Karpas-422 (cell line): ENCODE measurements around the gene SEZ6L. TPM values are rescaled to one million over a fixed set of nuclear protein-coding genes. Genes with fewer than 3 reads are reported as not detected.

Experiments
- DNase-seq: peaks from one replicate; pipeline ENCODE4 v3.0.0-alpha.2; 2015
- H2AFZ ChIP-seq: fragments of 200-600 bp; sonication (generic); 2 replicates; pipeline ENCODE4 v1.6.1; 2014; ENCODE audit warnings: antibody characterized with exemption, low read length, mixed read lengths
- H3K27ac ChIP-seq: fragments of 200-600 bp; sonication (generic); 2 replicates; pipeline ENCODE4 v1.5.1; 2014; ENCODE audit warnings: mild to moderate bottlenecking, low read length, moderate library complexity
- H3K27me3 ChIP-seq: fragments of 200-600 bp; sonication (generic); 2 replicates; pipeline ENCODE4 v1.6.1; 2014; ENCODE audit warnings: low read length, mixed read lengths
- H3K36me3 ChIP-seq: fragments of 200-600 bp; sonication (generic); 2 replicates; pipeline ENCODE4 v1.6.1; 2014; ENCODE audit warnings: low read length, mixed read lengths; ENCODE audit not compliant: insufficient read depth
- H3K4me1 ChIP-seq: fragments of 200-600 bp; sonication (generic); 2 replicates; pipeline ENCODE4 v1.6.1; 2014; ENCODE audit warnings: mild to moderate bottlenecking, low read length, mixed read lengths
- H3K4me2 ChIP-seq: fragments of 200-600 bp; sonication (generic); 2 replicates; pipeline ENCODE4 v1.6.1; 2014; ENCODE audit warnings: low read length, low read depth, mild to moderate bottlenecking; ENCODE audit not compliant: poor library complexity, severe bottlenecking
- H3K4me3 ChIP-seq: fragments of 200-600 bp; sonication (generic); 2 replicates; pipeline ENCODE4 v1.5.1; 2014; ENCODE audit warnings: mild to moderate bottlenecking, antibody characterized with exemption, low read length, mixed read lengths
- H3K79me2 ChIP-seq: fragments of 200-600 bp; sonication (generic); 2 replicates; pipeline ENCODE4 v1.6.1; 2014; ENCODE audit warnings: mild to moderate bottlenecking, low read length, mixed read lengths
- H3K9ac ChIP-seq: fragments of 200-600 bp; sonication (generic); 2 replicates; pipeline ENCODE4 v1.6.0; 2014; ENCODE audit warnings: low read length
- H3K9me2 ChIP-seq: fragments of 200-600 bp; sonication (generic), shearing (Covaris generic); replicated peaks from 2 replicates; pipeline ENCODE4 v1.6.0; 2014; ENCODE audit warnings: mild to moderate bottlenecking, low read length, moderate library complexity; ENCODE audit not compliant: insufficient read depth
- H3K9me3 ChIP-seq: fragments of 300-700, 200-600 bp; sonication (generic); 2 replicates; pipeline ENCODE4 v1.6.1; 2014; ENCODE audit warnings: low read length, mixed read lengths
- H4K20me1 ChIP-seq: fragments of 200-600 bp; sonication (generic); 2 replicates; pipeline ENCODE4 v1.6.1; 2014; ENCODE audit warnings: mild to moderate bottlenecking, antibody characterized with exemption, low read length, low read depth; ENCODE audit not compliant: insufficient read depth
- total RNA-seq: library from RNA; depleted of rRNA; stranded (reverse); fragments of >200 nt; shearing (Covaris generic); gene quantifications from 2 replicates; pipeline ENCODE4 v1.2.3, GENCODE V29; 2014; ENCODE audit warnings: low replicate concordance

SEZ6L gene
- total RNA-seq, 1 experiment from 2014 or later, result 0.41 TPM

DNA sequence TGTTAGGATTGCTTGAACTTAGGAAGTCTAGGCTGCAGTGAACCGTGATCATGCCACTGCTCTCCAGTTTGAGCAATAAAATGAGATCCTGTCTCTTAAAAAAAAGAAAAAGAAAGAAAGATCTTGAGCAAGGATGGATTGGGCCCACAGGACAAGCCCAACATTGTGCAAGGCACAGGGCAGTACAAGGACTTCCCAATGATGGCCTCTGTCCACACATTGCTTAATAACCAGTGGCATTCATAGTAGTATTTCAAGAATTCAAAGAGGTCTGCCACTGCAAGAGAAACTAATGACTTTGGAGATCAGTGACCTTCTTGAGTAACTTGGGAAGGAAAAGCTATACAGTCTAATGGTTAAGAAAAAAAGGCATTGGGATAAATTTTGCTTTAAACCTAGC is 44.6 kb downstream of the SEZ6L start:
- Histone ChIP-seq H3K9me2 (no peaks in the 10 kb centered on the region), H3K36me3 (no peaks in the 10 kb centered on the region), H3K9ac (no peak overlapping the region), H3K9me3 (no peaks in the 10 kb centered on the region), H3K4me2 (no peak overlapping the region), H4K20me1 (no peaks in the 10 kb centered on the region), H3K79me2 (no peaks in the 10 kb centered on the region), H2AFZ (no peak overlapping the region), H3K27ac (no peak overlapping the region), H3K4me3 (no peak overlapping the region), H3K27me3 (no peaks in the 10 kb centered on the region), H3K4me1 (no peaks in the 10 kb centered on the region)
- DNase-seq, result no peak

- Histone ChIP-seq H2AFZ (no peak overlapping the region), H3K9ac (no peak overlapping the region), H3K4me2 (no peak overlapping the region), H3K27me3 (no peaks in the 10 kb centered on the region), H3K9me3 (no peaks in the 10 kb centered on the region), H3K4me1 (no peaks in the 10 kb centered on the region), H4K20me1 (no peaks in the 10 kb centered on the region), H3K36me3 (no peaks in the 10 kb centered on the region), H3K79me2 (no peaks in the 10 kb centered on the region), H3K27ac (no peak overlapping the region), H3K4me3 (no peak overlapping the region), H3K9me2 (no peaks in the 10 kb centered on the region)
- no peak for DNase-seq
These were observed 45.2 kb downstream of the SEZ6L start for GRCh38 chr22:26214466-26214865.

DNA sequence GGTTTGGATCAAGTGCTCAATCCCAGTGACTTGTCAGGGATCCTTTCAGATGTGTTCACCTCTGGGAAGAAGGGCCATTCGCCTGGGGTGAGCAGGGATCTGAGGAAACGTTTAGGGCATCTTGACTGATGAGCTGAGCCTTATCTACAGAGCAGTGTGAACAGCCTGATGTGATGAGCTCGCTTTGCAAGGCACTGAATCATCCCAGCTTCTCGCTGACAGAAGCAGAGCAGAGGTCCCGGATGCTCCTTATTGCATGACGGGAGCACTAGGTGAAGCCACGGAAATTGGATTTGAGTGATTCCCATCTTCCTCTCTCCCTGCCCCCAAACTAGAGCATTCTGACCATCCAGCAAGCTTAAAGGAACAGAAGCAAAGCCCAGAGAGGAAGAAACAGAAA is 46.5 kb downstream of the SEZ6L start:
- no peak overlapping the region for H3K9ac ChIP-seq
- H3K4me2 ChIP-seq, result no peak overlapping the region
- no peak overlapping the region for H2AFZ ChIP-seq
- no peak for DNase-seq
- no peaks in the 10 kb centered on the region for H3K79me2 ChIP-seq
- H3K9me3 ChIP-seq, result no peaks in the 10 kb centered on the region
- H4K20me1 ChIP-seq, result no peaks in the 10 kb centered on the region
- no peak overlapping the region for H3K4me3 ChIP-seq
- no peak overlapping the region for H3K27ac ChIP-seq
- no peaks in the 10 kb centered on the region for H3K27me3 ChIP-seq
- no peaks in the 10 kb centered on the region for H3K36me3 ChIP-seq
- no peaks in the 10 kb centered on the region for H3K9me2 ChIP-seq
- no peaks in the 10 kb centered on the region for H3K4me1 ChIP-seq

DNA sequence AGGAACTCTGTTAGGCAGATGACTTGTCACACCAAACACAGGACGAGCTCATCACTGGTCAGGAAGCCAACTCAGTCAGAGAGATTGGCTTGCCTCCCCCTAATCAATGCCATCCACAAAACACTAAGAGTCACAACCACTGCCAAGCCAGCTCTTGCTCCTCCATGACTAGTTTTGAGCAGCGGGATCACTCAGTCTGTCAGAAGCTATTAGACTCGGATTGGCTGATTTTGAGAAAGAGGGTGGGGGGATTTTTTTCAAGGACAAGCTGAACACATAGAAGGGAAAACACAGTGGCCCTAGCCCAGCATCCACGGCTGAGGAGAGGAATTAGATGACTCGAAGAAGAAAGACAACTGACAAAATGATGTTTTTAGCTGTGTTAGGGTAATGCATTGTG is 55.9 kb downstream of the SEZ6L start:
- Histone ChIP-seq H3K9me2 (no peaks in the 10 kb centered on the region), H3K9ac (no peak overlapping the region), H4K20me1 (no peaks in the 10 kb centered on the region), H3K4me2 (no peak overlapping the region), H3K27ac (no peak overlapping the region), H3K27me3 (no peaks in the 10 kb centered on the region), H3K4me3 (no peak overlapping the region), H3K4me1 (no peaks in the 10 kb centered on the region), H3K9me3 (no peaks in the 10 kb centered on the region), H2AFZ (no peak overlapping the region), H3K36me3 (no peaks in the 10 kb centered on the region), H3K79me2 (no peaks in the 10 kb centered on the region)
- DNase-seq, result no peak

DNA sequence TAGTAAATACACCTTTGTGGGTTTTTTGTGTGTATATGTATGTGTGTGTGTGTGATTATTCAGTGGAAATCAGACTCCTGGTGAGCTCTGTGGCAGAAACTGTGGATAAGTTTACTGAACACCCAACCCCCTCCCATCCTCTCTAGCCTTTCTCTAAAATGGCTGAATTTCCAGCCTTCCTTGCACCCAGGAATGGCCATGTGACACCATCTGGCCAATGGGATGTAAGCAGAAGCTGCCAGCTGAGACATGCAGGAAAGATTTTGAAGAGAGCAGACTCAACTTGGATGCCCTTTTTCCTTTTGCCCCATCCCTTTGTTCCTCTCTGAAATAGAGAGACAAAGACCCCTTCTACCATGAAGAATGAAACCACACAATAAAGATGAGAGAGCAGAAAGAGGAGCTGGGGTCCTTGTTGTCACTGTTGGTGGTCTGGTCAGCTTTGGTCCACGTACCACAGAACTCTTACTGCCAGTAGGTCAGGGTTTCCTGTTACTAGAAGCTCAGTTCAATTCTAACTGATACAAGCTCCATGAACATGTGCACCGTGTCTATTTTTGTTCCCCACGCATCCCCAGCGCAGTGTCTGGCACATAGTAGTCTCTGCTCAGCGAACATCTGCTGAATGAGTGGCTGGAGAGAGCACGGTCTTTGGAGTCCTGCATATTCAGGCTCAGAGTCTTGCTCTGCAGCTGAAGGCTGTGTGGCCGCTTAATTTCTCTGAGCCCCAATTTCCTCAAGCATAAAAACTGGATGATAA is 57.5 kb downstream of the SEZ6L start:
- Histone ChIP-seq H3K9me2 (no peaks in the 10 kb centered on the region), H3K4me3 (no peak overlapping the region), H3K79me2 (no peaks in the 10 kb centered on the region), H3K4me2 (no peak overlapping the region), H4K20me1 (no peaks in the 10 kb centered on the region), H3K4me1 (no peaks in the 10 kb centered on the region), H3K36me3 (no peaks in the 10 kb centered on the region), H3K9ac (no peak overlapping the region), H3K27ac (no peak overlapping the region), H2AFZ (no peak overlapping the region), H3K27me3 (no peaks in the 10 kb centered on the region), H3K9me3 (no peaks in the 10 kb centered on the region)
- no peak for DNase-seq

GRCh38 chr22:26229910-26230309 is 60.6 kb downstream of the SEZ6L start:
- Histone ChIP-seq H2AFZ (no peak overlapping the region), H3K27me3 (no peaks in the 10 kb centered on the region), H3K4me1 (no peaks in the 10 kb centered on the region), H3K36me3 (no peaks in the 10 kb centered on the region), H3K4me2 (no peak overlapping the region), H3K4me3 (no peak overlapping the region), H3K9ac (no peak overlapping the region), H3K79me2 (no peaks in the 10 kb centered on the region), H3K9me3 (no peaks in the 10 kb centered on the region), H3K27ac (no peak overlapping the region), H3K9me2 (no peaks in the 10 kb centered on the region), H4K20me1 (no peaks in the 10 kb centered on the region)
- no peak for DNase-seq

DNA sequence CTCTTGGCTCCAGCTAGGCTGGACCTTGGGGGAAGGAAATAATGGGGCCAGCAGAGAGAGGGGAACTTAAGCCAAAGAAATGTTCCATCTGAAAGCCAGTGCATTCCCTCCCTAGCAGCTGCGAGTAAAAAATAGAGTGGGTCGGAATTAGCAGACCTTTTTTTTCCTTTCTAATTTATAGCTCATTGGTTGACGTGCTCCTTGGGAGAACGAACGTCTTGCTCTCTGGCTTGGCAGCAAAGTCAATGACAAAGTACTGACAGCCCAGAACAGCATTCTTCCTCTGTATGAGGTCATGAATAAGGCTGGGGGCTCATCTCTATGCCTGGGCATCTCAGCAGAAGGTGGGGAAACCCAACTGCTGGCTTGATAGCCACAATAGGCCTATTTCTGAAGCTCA is 65.0 kb downstream of the SEZ6L start:
- no peaks in the 10 kb centered on the region for H3K9me3 ChIP-seq
- no peaks in the 10 kb centered on the region for H3K27me3 ChIP-seq
- H4K20me1 ChIP-seq, result no peaks in the 10 kb centered on the region
- no peaks in the 10 kb centered on the region for H3K36me3 ChIP-seq
- H3K4me2 ChIP-seq, result no peak overlapping the region
- H3K79me2 ChIP-seq, result no peaks in the 10 kb centered on the region
- no peaks in the 10 kb centered on the region for H3K4me1 ChIP-seq
- no peak overlapping the region for H3K27ac ChIP-seq
- no peak for DNase-seq
- H2AFZ ChIP-seq, result no peak overlapping the region
- no peak overlapping the region for H3K4me3 ChIP-seq
- H3K9me2 ChIP-seq, result no peaks in the 10 kb centered on the region
- no peak overlapping the region for H3K9ac ChIP-seq

DNA sequence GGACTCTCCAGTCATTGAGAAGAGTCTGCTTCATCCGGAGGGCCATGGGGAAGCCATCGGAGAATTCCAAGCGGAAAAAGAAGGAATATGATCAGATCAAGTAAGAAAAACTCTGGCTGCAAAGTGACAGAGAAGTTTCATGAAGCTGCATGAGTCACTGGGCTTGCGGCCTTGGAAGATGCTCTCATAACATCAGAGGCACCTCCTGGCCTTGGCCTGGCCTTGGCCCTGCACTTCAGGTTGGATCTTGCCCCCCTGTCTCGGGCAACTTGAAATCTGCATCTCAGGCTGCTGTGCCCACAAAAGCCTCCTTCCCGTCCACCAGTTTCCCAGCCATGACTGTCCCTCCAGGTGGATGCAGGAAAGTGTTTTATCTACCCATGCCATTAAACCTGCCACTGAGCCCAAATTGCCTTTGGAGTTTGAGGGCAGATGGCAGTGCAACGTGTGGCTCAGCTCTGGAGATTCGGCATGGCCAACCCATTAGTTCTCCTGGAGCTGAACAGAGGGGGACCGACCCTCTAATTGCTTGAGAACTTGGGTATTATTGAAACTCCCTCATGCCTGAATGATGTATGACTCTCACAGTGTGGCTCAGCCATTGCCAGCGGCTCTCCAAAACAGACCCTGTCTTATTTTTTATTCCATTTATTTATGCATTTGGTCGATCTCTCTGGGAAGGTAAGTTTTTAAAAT is 66.7 kb downstream of the SEZ6L start:
- Histone ChIP-seq H3K4me1 (no peaks in the 10 kb centered on the region), H3K9me3 (no peaks in the 10 kb centered on the region), H4K20me1 (no peaks in the 10 kb centered on the region), H2AFZ (no peak overlapping the region), H3K36me3 (no peaks in the 10 kb centered on the region), H3K9ac (no peak overlapping the region), H3K27ac (no peak overlapping the region), H3K79me2 (no peaks in the 10 kb centered on the region), H3K4me2 (no peak overlapping the region), H3K9me2 (no peaks in the 10 kb centered on the region), H3K27me3 (no peaks in the 10 kb centered on the region), H3K4me3 (no peak overlapping the region)
- DNase-seq, result no peak
